Psoas muscle (tissue), 8 donors: ENCODE measurements around the gene SSNA1. TPM values are rescaled to one million over a fixed set of nuclear protein-coding genes. Genes with fewer than 3 reads are reported as not detected.

ENCODE experiments used
- ATAC-seq, 4 donors: fragments of 200-7000 bp; cut with Tn5 transposase; one replicate each; pipeline ENCODE4 v1.9.1; 2020; ENCODE audit warnings: moderate library complexity in 3 of 4, mild to moderate bottlenecking in 2 of 4
- DNase-seq, 2 donors: peaks; one replicate each; pipeline ENCODE4 v3.0.0-alpha.2; 2020
- H3K27ac ChIP-seq: fragments of 200-600 bp; one replicate; pipeline ENCODE4 v1.8.0; 2022
- H3K27me3 ChIP-seq, 3 donors: fragments of 200-600 bp in 1 of 3; one replicate each; pipeline versions ENCODE4 v1.6.1 to v1.8.0; 2013 to 2022; ENCODE audit warnings: low read length in 2 of 3, mild to moderate bottlenecking in 2 of 3, moderate library complexity in 1 of 3; ENCODE audit not compliant: insufficient read depth in 3 of 3
- H3K36me3 ChIP-seq, 2 donors: fragments of 200-600 bp in 1 of 2; one replicate each; pipeline versions ENCODE4 v1.6.1 to v1.8.0; 2013 to 2022; ENCODE audit warnings: low read depth in 1 of 2, mild to moderate bottlenecking in 1 of 2, moderate library complexity in 1 of 2; ENCODE audit not compliant: insufficient read depth in 1 of 2
- H3K4me1 ChIP-seq: fragments of 200-600 bp; one replicate; pipeline ENCODE4 v1.8.0; 2022
- H3K4me3 ChIP-seq: fragments of 200-600 bp; one replicate; pipeline ENCODE4 v1.8.0; 2022; ENCODE audit warnings: mild to moderate bottlenecking
- H3K9me3 ChIP-seq: fragments of 200-600 bp; one replicate; pipeline ENCODE4 v1.8.0; 2022
- CTCF ChIP-seq: fragments of 200-600 bp; IDR thresholded peaks from one replicate; pipeline ENCODE4 v1.8.0; 2022; ENCODE audit warnings: antibody characterized with exemption
- WGBS, 3 donors: extraction: QIAGEN DNeasy Blood & Tissue Kit; methylation state at CpG; one replicate each; pipeline versions ENCODE4 v1.1.6 to v1.1.7; 2013; 5-methylcytosine and 5-hydroxymethylcytosine counted together
- intact Hi-C, 2 donors: fragments of 100-400 bp; cut with DNase I; formaldehyde crosslinking; loops; one replicate each; pipeline versions ENCODE4 v1.11.0 to v1.14.2; 2022
- polyA plus RNA-seq, 3 donors: library from polyadenylated mRNA; stranded (reverse); fragments of 200-250 nt; gene quantifications; one replicate each; pipeline ENCODE4 v1.2.3, GENCODE V29; 2013
- total RNA-seq, 4 donors: library from RNA; stranded (reverse); fragmentation: NEBNext Ultra II Directional in 2 of 4; extraction: Animal tissue kit (Norgen Biotek cat#: 25700) in 2 of 4; gene quantifications; one replicate each; pipeline versions ENCODE4 v1.2.1 to v1.2.4, GENCODE V29; 2021 to 2023
- donor health status: healthy with polysubstance abuse.
- donor health status: DM: no; HTN: no; CAD: no; lungs with moderate emphysema.
- donor health status: Bipolar disorder and iron deficiency.
- donor health status: healthy.
- donor health status: DM: yes; HTN: yes; CAD: no.
- donor health status: DM: no; HTN: no; CAD: no.
- donor health status: DM: no; HTN: no; CAD: no.
- donor health status: DM: yes; HTN: yes; CAD: no.

The SSNA1 gene
- total and polyA plus RNA-seq, 7 donors = 51.5 to 176 (median 65.4) TPM

- H3K4me1 ChIP-seq = peaks cover 11% of the 10 kb centered on the region
- H3K27me3 ChIP-seq = peaks cover 0 to 28% (median 0%) of the 10 kb centered on the region in 3 donors
- intact Hi-C loops = loop anchor here in 1 of 2 donors (5.0 kb wide), 1 partner anchor 38 kb away; the partner anchor contains the start of genes ANAPC2 and SSNA1
- WGBS, 3 donors = 42 to 53% (median 45%) methylated on average over 23 of the region's 23 CpGs
- H3K27ac ChIP-seq = peak within 1 kb of the TSS; percentile 83
- DNase-seq (no peak), ATAC-seq (no peak)
- peak within 1 kb of the TSS; percentile 76 for H3K4me3 ChIP-seq
- no peaks in the 10 kb centered on the region for H3K36me3 ChIP-seq
- H3K9me3 ChIP-seq = no peaks in the 10 kb centered on the region
- no peak for TF ChIP-seq CTCF
Measured at GRCh38 chr9:137224830-137225694, 36.6 kb downstream of the SSNA1 start, which contains the start of gene CYSRT1. CYSRT1 (plus strand) TSS chr9:137225174; CDS start chr9:137225622, 448 bp downstream.

- 47 to 55% (median 48%) methylated on average over 13 to 21 of the region's 21 CpGs for WGBS, 3 donors
- H3K4me1 ChIP-seq = peaks cover 11% of the 10 kb centered on the region
- peaks cover 0 to 32% (median 0%) of the 10 kb centered on the region in 3 donors for H3K27me3 ChIP-seq
- DNase-seq = no peak
- no peak for TF ChIP-seq CTCF
- no peaks in the 10 kb centered on the region for H3K36me3 ChIP-seq
- H3K9me3 ChIP-seq = no peaks in the 10 kb centered on the region
- intact Hi-C loops = loop anchor here (2.0 to 5.0 kb wide), 3 partner anchors 39 to 107 kb away; partner anchors contain the start of genes ANAPC2 (in 1 of the 2) and SSNA1 (in 1 of the 2)
- ATAC-seq = no peak
- H3K27ac ChIP-seq = no peak overlapping the region
- H3K4me3 ChIP-seq = no peak overlapping the region
Measured at GRCh38 chr9:137225699-137226331, 37.3 kb downstream of the SSNA1 start.

GRCh38 chr9:137226338-137227053, 38.0 kb downstream of the SSNA1 start:
- no peak for TF ChIP-seq CTCF
- DNase-seq = no peak
- H3K27ac ChIP-seq = no peak overlapping the region
- no peaks in the 10 kb centered on the region for H3K9me3 ChIP-seq
- H3K27me3 ChIP-seq = peaks cover 0 to 32% (median 3%) of the 10 kb centered on the region in 3 donors
- H3K4me1 ChIP-seq = peaks cover 11% of the 10 kb centered on the region
- H3K36me3 ChIP-seq = no peaks in the 10 kb centered on the region
- H3K4me3 ChIP-seq = no peak overlapping the region
- intact Hi-C loops = loop anchor here (2.0 to 5.0 kb wide), 3 partner anchors 39 to 108 kb away; partner anchors contain the start of genes ANAPC2 (in 1 of the 2) and SSNA1 (in 1 of the 2)
- ATAC-seq = no peak
- 67 to 69% (median 68%) methylated on average over 17 to 18 of the region's 18 CpGs for WGBS, 3 donors

- intact Hi-C loops = loop anchor here (2.0 to 5.0 kb wide), 3 partner anchors 40 to 108 kb away; partner anchors contain the start of genes ANAPC2 (in 1 of the 2) and SSNA1 (in 1 of the 2)
Measured at GRCh38 chr9:137227054-137227852, 38.8 kb downstream of the SSNA1 start, which contains the start of gene RNF224. RNF224 (plus strand) TSS chr9:137227502; CDS start chr9:137228336, 834 bp downstream.

More at GRCh38 chr9:137227054-137227852, 38.8 kb downstream of the SSNA1 start, which contains the start of gene RNF224:
- peaks cover 0 to 32% (median 7%) of the 10 kb centered on the region in 3 donors for H3K27me3 ChIP-seq
- no peaks in the 10 kb centered on the region for H3K9me3 ChIP-seq
- peak in 3 of 4 donors; percentile 28 to 41 (median 35) for ATAC-seq
- peaks cover 11% of the 10 kb centered on the region for H3K4me1 ChIP-seq
- no peak within 1 kb of the TSS for H3K27ac ChIP-seq
- H3K36me3 ChIP-seq = no peaks in the 10 kb centered on the region
- no peak within 1 kb of the TSS for H3K4me3 ChIP-seq
- 12 to 25% (median 18%) methylated on average over 21 to 25 of the region's 25 CpGs for WGBS, 3 donors
- DNase-seq = peak; percentile 73 to 87
- TF ChIP-seq CTCF = peak; percentile 84
